Right ventricle myocardium superior (tissue), 1 donor: ENCODE measurements around the gene SMCR8. TPM values are rescaled to one million over a fixed set of nuclear protein-coding genes. Genes with fewer than 3 reads are reported as not detected.
"Not testable (repeated sequence)": the region's sequence is repeated elsewhere in the genome, so short reads cannot be mapped to it uniquely, and the experiment has no call there.

Experiments
- ATAC-seq: fragments of 200-7000 bp; cut with Tn5 transposase; one replicate; pipeline ENCODE4 v1.9.1; 2020; ENCODE audit warnings: mild to moderate bottlenecking; ENCODE audit not compliant: poor library complexity
- DNase-seq: peaks from one replicate; pipeline ENCODE4 v3.0.0-alpha.2; 2020
- intact Hi-C: fragments of 100-400 bp; cut with DNase I; formaldehyde crosslinking; loops from one replicate; pipeline ENCODE4 v1.11.2; 2022
- long read RNA-seq: library from polyadenylated mRNA; unstranded; transcript quantifications from one replicate; pipeline ENCODE4 v2.0.0, GENCODE V29; 2021
- total RNA-seq: library from RNA; stranded (reverse); fragmentation: NEBNext Ultra II Directional; extraction: Animal tissue kit (Norgen Biotek cat#: 25700); gene quantifications from one replicate; pipeline ENCODE4 v1.2.1, GENCODE V29; 2021
- donor health status: DM: no; HTN: yes; CAD: no; lungs with severe emphysema.

The SMCR8 gene, protein sequence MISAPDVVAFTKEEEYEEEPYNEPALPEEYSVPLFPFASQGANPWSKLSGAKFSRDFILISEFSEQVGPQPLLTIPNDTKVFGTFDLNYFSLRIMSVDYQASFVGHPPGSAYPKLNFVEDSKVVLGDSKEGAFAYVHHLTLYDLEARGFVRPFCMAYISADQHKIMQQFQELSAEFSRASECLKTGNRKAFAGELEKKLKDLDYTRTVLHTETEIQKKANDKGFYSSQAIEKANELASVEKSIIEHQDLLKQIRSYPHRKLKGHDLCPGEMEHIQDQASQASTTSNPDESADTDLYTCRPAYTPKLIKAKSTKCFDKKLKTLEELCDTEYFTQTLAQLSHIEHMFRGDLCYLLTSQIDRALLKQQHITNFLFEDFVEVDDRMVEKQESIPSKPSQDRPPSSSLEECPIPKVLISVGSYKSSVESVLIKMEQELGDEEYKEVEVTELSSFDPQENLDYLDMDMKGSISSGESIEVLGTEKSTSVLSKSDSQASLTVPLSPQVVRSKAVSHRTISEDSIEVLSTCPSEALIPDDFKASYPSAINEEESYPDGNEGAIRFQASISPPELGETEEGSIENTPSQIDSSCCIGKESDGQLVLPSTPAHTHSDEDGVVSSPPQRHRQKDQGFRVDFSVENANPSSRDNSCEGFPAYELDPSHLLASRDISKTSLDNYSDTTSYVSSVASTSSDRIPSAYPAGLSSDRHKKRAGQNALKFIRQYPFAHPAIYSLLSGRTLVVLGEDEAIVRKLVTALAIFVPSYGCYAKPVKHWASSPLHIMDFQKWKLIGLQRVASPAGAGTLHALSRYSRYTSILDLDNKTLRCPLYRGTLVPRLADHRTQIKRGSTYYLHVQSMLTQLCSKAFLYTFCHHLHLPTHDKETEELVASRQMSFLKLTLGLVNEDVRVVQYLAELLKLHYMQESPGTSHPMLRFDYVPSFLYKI
- total RNA-seq, result 11.5 TPM
- long read RNA-seq, partial matches to known transcripts, result 0 of 1 reads
- long read RNA-seq, other reads (novel, unspliced or antisense), result 1 of 1 reads

- DNase-seq, result peak; percentile 98
- ATAC-seq, result peak; percentile 98
- intact Hi-C loops, result no loop called here
Observed at GRCh38 chr17:18314731-18315561, at the start of gene SMCR8, which contains the start of gene TOP3A. Gene SMCR8 (plus strand): TSS chr17:18315293. CDS start chr17:18315790, 497 bp downstream. Gene TOP3A (minus strand): TSS chr17:18314994. CDS start chr17:18314778, 216 bp downstream.

DNA sequence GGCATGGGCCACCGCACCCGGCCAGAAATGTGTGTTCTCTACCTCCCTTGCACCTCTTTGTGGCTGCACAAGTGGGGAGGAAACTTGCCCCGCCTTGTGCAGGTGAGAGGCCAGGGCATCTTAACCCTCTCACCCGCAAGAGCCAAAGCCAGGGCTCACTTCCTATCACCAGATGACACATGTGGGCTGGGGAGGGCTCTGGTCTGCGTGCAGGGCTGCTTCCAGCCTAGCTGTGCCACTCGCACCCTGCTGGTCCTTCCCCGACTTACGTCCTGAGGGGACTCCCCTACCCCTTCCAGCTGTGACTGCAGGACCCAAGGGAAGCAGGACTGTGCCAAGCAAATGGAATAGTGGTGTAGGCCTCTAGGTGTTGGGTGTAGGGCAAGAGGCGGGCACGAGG lies 47.7 kb upstream of the SMCR8 start:
- intact Hi-C loops, result no loop called here
- no peak for ATAC-seq

GRCh38 chr17:18267927-18268711 lies 47.0 kb upstream of the SMCR8 start:
- intact Hi-C loops, result no loop called here
- ATAC-seq (no peak), DNase-seq (no peak)

More for the DNA sequence above, 47.7 kb upstream of the SMCR8 start:
- no peak for DNase-seq

- ATAC-seq (no peak), DNase-seq (no peak)
- intact Hi-C loops, result no loop called here
Observed at GRCh38 chr17:18270046-18270931, 44.8 kb upstream of the SMCR8 start.

DNA sequence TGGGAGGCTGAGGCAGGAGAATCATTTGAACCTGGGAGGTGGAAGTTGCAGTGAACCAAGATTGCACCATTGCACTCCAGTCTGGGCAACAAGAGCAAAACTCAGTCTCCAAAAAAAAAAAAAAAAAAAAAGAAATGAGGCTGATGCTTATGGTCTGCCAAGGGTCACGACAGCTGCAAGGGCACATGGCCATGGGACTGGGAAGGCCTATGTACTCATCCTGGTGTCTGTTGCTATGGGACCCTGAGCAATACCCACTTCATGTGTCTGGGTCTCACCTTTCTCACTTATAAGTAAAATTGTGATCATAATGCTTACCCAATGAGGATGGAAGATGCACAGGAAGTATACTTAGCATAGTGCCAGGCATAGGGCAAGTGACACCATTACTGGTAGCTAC lies 38.0 kb upstream of the SMCR8 start:
- no peak for ATAC-seq
- intact Hi-C loops, result no loop called here
- DNase-seq, result no peak

DNA sequence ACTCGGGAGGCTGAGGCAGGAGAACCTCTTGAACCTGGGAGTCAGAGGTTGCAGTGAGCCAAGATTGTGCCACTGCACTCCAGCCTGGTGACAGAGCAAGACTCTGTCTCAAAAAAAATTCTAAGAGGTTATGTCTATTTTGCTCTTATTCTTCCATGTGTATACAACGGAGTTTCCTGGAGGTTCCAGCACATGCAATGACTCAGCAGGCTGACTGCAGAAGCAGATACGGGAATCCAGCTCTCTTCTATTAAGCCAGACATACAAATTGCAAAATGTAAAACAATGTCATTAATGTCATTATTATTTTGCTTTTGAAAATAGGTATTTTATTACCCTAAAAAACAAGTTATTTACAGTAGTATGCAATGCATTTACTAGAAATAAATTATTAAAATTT lies 36.2 kb upstream of the SMCR8 start:
- DNase-seq, result no peak
- ATAC-seq, result no peak
- intact Hi-C loops, result no loop called here

DNA sequence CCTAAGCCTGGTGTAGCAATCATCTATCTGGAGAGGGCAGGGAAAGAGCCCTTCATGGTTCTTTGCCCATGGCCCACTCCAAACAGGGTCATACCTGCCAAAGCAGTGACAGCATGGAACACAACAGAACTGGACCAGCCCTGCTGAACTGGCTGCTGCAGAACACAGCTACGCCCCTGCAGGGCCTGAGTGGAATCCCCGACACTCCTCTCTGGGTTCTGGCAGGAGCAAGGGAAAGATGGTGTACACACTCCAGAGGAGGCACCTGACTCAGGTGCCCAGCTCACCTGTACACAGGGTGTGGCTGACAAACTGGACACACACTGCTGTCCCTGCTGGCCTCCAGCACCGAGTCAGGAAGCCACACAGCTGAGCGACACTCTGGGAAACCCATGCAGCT lies 34.8 kb upstream of the SMCR8 start:
- no peak for ATAC-seq
- intact Hi-C loops, result no loop called here
- peak; percentile 20 for DNase-seq

DNA sequence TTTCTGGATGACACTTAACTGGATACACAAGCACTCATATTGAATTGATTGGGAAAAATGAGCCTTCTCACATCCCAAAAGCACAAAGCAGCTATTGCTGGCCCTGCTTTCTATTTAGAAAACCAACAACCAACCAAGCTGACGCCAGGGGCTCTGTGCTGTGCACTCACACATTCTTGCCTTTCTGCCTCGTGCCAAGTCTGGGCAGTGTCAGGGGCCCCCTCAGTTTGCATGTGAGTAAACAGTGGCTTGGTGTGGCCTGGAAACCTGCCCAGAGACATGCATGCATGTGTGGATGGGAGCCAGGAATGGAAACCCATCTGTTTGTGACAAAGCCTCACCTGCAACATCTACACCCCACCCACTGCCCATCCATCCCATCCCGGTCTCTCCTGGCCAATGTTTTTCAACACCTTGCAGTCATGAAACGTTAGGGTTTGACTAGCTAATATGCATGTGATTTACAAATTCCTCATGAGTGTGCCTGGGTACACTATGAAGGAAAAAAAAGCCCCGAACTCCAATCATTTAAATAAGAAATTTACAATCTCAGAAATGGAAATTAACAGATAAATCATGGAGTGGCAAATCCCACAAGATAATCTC lies 34.2 kb upstream of the SMCR8 start:
- intact Hi-C loops, result no loop called here
- DNase-seq (peak; percentile 33), ATAC-seq (no peak)

GRCh38 chr17:18281788-18282187 lies 33.3 kb upstream of the SMCR8 start:
- DNase-seq (peak; percentile 9), ATAC-seq (no peak)
- intact Hi-C loops, result no loop called here

DNA sequence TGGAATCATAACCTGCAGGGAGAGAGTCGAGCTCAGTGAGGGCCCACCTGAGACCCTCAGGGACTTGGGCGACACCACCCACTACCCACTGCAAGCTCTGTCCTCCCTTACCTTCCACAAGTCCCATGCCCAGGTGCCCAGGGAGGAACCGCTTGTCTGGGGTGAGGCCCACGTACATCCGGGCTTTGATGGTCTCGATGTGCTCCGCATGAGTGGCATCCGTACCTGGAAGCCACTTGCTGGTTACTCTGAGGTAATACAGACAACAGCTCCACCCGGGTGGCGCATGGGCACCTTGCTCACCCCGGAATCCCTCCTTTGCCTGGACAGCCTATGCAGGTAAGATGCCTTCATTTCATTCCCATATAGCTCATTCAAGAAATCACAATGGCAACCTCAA lies 29.8 kb upstream of the SMCR8 start:
- no peak for ATAC-seq
- DNase-seq, result peak; percentile 12
- intact Hi-C loops, result no loop called here

DNA sequence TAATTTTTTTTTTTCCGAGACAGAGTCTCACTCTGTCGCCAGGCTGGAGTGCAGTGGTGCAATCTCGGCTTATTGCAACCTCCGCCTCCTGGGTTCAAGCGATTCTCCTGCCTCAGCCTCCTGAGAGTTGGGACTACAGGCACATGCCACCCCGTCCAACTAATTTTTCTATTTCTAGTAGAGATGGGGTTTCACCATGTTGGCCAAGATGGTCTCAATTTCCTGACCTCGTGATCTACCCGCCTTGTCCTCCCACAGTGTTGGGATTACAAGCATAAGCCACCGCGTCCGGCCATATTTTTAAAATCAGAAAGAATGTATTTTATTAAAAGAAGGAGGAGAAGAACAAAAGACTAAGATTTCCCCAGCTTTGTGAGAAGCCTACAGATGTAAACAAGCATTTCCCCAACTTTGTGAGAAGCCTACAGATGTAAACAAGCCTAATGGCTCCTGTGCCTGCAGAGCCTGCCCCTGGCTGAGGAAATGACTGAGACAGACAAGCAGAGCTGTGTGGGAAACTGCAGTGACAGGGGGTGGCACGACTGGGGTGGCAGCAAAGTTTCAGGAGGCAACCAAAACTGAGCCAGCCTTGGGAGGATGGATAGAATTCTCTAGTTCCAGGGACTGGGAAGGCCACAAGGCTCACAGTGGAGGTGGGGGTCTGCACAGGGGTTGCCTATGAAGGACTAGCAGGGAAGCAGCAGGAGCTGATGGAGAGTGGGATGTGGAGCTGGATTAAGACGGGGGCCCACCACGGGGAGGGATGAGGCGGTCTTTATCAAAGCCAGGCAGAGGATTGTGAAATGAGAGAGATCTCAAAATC lies 23.2 kb upstream of the SMCR8 start:
- intact Hi-C loops, result no loop called here
- DNase-seq (no peak), ATAC-seq (no peak)

DNA sequence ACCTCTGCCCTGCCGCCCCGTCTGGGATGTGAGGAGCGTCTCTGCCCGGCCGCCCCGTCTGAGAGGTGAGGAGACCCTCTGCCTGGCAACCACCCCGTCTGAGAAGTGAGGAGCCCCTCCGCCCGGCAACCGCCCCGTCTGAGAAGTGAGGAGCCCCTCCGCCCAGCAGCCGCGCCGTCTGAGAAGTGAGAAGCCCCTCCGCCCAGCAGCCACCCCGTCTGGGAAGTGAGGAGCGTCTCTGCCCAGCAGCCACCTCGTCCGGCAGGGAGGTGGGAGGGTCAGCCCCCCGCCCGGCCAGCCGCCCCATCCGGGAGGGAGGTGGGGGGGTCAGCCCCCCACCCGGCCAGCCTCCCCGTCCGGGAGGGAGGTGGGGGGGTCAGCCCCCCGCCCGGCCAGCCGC lies 17.0 kb upstream of the SMCR8 start:
- DNase-seq, intact Hi-C loops: not testable (repeated sequence)

GRCh38 chr17:18300725-18301480 lies 14.2 kb upstream of the SMCR8 start:
- DNase-seq (no peak), ATAC-seq (no peak)
- intact Hi-C loops, result no loop called here

More for the DNA sequence above, 17.0 kb upstream of the SMCR8 start:
- ATAC-seq, result not testable (repeated sequence)

- intact Hi-C loops, ATAC-seq, DNase-seq: not testable (repeated sequence)
Observed at GRCh38 chr17:18303206-18303605, 11.9 kb upstream of the SMCR8 start.

DNA sequence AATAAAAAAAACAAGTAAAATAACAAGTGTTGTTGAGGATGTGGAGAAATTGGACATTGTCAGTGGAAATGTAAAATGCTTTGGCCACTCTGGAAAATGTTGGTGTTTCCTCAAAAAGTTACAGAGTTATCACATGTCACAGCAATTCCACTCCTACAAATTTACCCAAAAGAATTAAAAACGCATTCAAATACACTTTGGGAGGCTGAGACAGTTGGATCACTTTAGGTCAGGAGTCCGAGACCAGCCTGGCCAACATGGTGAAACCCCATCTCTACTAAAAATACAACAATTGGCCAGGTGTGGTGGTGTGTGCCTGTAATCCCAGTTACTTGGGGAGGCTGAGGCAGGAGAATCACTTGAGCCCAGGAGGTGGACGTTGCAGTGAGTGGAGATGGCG lies 5.9 kb upstream of the SMCR8 start:
- intact Hi-C loops, result no loop called here
- no peak for ATAC-seq
- no peak for DNase-seq
